K562 (cell line): Measurements from ENCODE around the gene PRR7. TPM values are rescaled to one million over a fixed set of nuclear protein-coding genes. Genes with fewer than 3 reads are reported as not detected.
A peak's percentile ranks its signal among the peaks of the same experiment; 100 is the strongest.

Experiments
- ATF7 ChIP-seq: fragments of 450-650 bp; IDR thresholded peaks from 2 replicates; pipeline ENCODE4 v1.7.1; 2014; ENCODE audit warnings: mild to moderate bottlenecking, moderate library complexity
- CCNT2 ChIP-seq: IDR thresholded peaks from 2 replicates; pipeline ENCODE4 v1.6.1; 2011; ENCODE audit warnings: borderline replicate concordance, low read depth, mild to moderate bottlenecking, moderate library complexity, mixed read lengths, low read length; ENCODE audit not compliant: insufficient read length; ENCODE audit errors: extremely low read depth
- DMBX1 ChIP-seq: fragments of 250-450 bp; sonication (Bioruptor Pico); IDR thresholded peaks from 2 replicates; pipeline ENCODE4 v1.8.0; 2022; ENCODE audit warnings: inconsistent platforms, mild to moderate bottlenecking, moderate library complexity, borderline replicate concordance
- DNMT1 ChIP-seq: fragments of 450-650 bp; IDR thresholded peaks from 2 replicates; pipeline ENCODE4 v1.6.1; 2016; ENCODE audit warnings: antibody characterized with exemption, mild to moderate bottlenecking
- HSF4 ChIP-seq: fragments of 250-450 bp; sonication (Bioruptor Pico); IDR thresholded peaks from 2 replicates; pipeline ENCODE4 v2.1.2; 2022; ENCODE audit warnings: mild to moderate bottlenecking, moderate library complexity, borderline replicate concordance
- RNF2 ChIP-seq: sonication (generic); IDR thresholded peaks from 2 replicates; pipeline ENCODE4 v1.6.1; 2016
- ZNF133 ChIP-seq: fragments of 250-450 bp; sonication (Bioruptor Pico); IDR thresholded peaks from 2 replicates; pipeline ENCODE4 v1.4.0; 2020; ENCODE audit warnings: mild to moderate bottlenecking
- polyA plus RNA-seq, 8 experiments: library from polyadenylated mRNA; depleted of rRNA in 4 of 8; stranded (reverse) in 5 of 8; unstranded in 3 of 8; fragments of >200 nt; fragmentation: Nextera tagmentation in 2 of 8; fragmentation: Illumina TruSeq in 1 of 8; extraction: Ambion mirVana in 2 of 8; extraction: Trizol in 1 of 8; gene quantifications; 2 replicates each; pipeline versions ENCODE4 v1.2.1 to v1.2.3, GENCODE V29; 2011 to 2014; ENCODE audit warnings: inconsistent platforms in 1 of 8, missing spikeins in 1 of 8
- total RNA-seq, 7 experiments: library from RNA; depleted of rRNA in 6 of 7; stranded (reverse); fragments of >200 nt in 6 of 7; fragmentation: Illumina TruSeq in 2 of 7; extraction: Trizol in 2 of 7; gene quantifications; 2 replicates each; pipeline versions ENCODE4 v1.2.1 to v1.2.3, GENCODE V29; 2011 to 2021; ENCODE audit warnings: low replicate concordance in 1 of 7
- TF ChIP-seq, protein P1 (sequence below): fragments of 450-650 bp; formaldehyde crosslinking; IDR thresholded peaks from 2 replicates; pipeline ENCODE4 v1.4.0; 2022; ENCODE audit warnings: missing genetic modification characterization
- TF ChIP-seq, protein P2 (sequence below): fragments of 450-650 bp; IDR thresholded peaks from 2 replicates; pipeline ENCODE4 v1.7.1; 2018; ENCODE audit warnings: mild to moderate bottlenecking, low read depth; ENCODE audit not compliant: partially characterized antibody
- TF ChIP-seq, protein P3 (sequence below): fragments of 250-450 bp; sonication (Bioruptor Pico); IDR thresholded peaks from 2 replicates; pipeline ENCODE4 v1.8.0; 2021; ENCODE audit warnings: moderate library complexity, mild to moderate bottlenecking, inconsistent platforms

The PRR7 gene
- total and polyA plus RNA-seq, 9 of the 15 experiments (the other 6 are each of a cell fraction or from before 2014, with no cell fraction given) = 0.80 to 11.3 (median 10.4) TPM; not detected in 4

DNA sequence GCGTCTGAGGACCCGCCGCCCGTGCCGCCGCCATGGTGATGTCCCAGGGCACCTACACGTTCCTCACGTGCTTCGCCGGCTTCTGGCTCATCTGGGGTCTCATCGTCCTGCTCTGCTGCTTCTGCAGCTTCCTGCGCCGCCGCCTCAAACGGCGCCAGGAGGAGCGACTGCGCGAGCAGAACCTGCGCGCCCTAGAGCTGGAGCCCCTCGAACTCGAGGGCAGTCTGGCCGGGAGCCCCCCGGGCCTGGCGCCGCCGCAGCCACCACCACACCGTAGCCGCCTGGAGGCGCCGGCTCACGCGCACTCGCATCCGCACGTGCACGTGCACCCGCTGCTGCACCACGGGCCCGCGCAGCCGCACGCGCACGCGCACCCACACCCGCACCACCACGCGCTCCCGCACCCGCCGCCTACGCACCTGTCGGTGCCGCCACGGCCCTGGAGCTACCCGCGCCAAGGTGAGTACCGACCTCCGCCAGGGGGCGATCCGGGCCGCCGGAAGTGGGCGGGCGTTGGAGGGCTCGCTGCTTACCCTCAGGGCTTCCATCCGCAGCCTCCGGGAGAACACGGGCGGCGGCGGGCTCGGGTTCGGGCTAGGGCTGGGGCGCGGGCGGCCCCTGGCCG is 8.5 kb downstream of the PRR7 start (continued):
- TF ChIP-seq, protein P1, sequence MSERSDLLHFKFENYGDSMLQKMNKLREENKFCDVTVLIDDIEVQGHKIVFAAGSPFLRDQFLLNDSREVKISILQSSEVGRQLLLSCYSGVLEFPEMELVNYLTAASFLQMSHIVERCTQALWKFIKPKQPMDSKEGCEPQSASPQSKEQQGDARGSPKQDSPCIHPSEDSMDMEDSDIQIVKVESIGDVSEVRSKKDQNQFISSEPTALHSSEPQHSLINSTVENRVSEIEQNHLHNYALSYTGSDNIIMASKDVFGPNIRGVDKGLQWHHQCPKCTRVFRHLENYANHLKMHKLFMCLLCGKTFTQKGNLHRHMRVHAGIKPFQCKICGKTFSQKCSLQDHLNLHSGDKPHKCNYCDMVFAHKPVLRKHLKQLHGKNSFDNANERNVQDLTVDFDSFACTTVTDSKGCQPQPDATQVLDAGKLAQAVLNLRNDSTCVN = no peak
- no peak for TF ChIP-seq ZNF133 (CRISPR knock-in tag)
- peak; percentile 65 for TF ChIP-seq CCNT2
- peak; percentile 28; the same call in 1 of the 2 replicates for TF ChIP-seq RNF2
- TF ChIP-seq, protein P2, sequence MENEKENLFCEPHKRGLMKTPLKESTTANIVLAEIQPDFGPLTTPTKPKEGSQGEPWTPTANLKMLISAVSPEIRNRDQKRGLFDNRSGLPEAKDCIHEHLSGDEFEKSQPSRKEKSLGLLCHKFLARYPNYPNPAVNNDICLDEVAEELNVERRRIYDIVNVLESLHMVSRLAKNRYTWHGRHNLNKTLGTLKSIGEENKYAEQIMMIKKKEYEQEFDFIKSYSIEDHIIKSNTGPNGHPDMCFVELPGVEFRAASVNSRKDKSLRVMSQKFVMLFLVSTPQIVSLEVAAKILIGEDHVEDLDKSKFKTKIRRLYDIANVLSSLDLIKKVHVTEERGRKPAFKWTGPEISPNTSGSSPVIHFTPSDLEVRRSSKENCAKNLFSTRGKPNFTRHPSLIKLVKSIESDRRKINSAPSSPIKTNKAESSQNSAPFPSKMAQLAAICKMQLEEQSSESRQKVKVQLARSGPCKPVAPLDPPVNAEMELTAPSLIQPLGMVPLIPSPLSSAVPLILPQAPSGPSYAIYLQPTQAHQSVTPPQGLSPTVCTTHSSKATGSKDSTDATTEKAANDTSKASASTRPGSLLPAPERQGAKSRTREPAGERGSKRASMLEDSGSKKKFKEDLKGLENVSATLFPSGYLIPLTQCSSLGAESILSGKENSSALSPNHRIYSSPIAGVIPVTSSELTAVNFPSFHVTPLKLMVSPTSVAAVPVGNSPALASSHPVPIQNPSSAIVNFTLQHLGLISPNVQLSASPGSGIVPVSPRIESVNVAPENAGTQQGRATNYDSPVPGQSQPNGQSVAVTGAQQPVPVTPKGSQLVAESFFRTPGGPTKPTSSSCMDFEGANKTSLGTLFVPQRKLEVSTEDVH = peak; percentile 58
- 0 out of 2 replicates have a peak, but pooled peaks have one; percentile 61 for TF ChIP-seq HSF4 (CRISPR knock-in tag)
- 0 out of 2 replicates have a peak, but pooled peaks have one; percentile 68 for TF ChIP-seq DMBX1
- TF ChIP-seq, protein P3, sequence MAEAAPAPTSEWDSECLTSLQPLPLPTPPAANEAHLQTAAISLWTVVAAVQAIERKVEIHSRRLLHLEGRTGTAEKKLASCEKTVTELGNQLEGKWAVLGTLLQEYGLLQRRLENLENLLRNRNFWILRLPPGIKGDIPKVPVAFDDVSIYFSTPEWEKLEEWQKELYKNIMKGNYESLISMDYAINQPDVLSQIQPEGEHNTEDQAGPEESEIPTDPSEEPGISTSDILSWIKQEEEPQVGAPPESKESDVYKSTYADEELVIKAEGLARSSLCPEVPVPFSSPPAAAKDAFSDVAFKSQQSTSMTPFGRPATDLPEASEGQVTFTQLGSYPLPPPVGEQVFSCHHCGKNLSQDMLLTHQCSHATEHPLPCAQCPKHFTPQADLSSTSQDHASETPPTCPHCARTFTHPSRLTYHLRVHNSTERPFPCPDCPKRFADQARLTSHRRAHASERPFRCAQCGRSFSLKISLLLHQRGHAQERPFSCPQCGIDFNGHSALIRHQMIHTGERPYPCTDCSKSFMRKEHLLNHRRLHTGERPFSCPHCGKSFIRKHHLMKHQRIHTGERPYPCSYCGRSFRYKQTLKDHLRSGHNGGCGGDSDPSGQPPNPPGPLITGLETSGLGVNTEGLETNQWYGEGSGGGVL (CRISPR knock-in tag) = no peak
- peak; percentile 29 for TF ChIP-seq ATF7
- TF ChIP-seq DNMT1 = no peak
